Mesenteric fat pad (tissue), 1 donor: ENCODE measurements around the gene ACRBP. TPM values are rescaled to one million over a fixed set of nuclear protein-coding genes. Genes with fewer than 3 reads are reported as not detected.

Experiments
- DNase-seq: peaks from one replicate; pipeline ENCODE4 v3.0.0-alpha.2; 2020; ENCODE audit warnings: low spot score
- total RNA-seq: library from RNA; stranded (reverse); fragmentation: NEBNext Ultra II Directional; extraction: Animal tissue kit (Norgen Biotek cat#: 25700); gene quantifications from one replicate; pipeline ENCODE4 v1.2.1, GENCODE V29; 2021
- donor health status: DM: yes; HTN: yes; CAD: no.

Gene ACRBP
- total RNA-seq, 1 donor from 2014 or later: 2.5 TPM

- DNase-seq: no peak
Measured at GRCh38 chr12:6650832-6651231, 3.6 kb upstream of the ACRBP start.

- no peak for DNase-seq
Measured at GRCh38 chr12:6646276-6647082, 753 bp downstream of the ACRBP start.

- DNase-seq: no peak
Measured at GRCh38 chr12:6644903-6645302, 2.3 kb downstream of the ACRBP start.

GRCh38 chr12:6644257-6644596 lies 3.0 kb downstream of the ACRBP start:
- DNase-seq: no peak

- DNase-seq: no peak
Measured at GRCh38 chr12:6643569-6644256, 3.5 kb downstream of the ACRBP start.

- DNase-seq: no peak
Measured at GRCh38 chr12:6641131-6641530, 6.1 kb downstream of the ACRBP start.

- no peak for DNase-seq
Measured at GRCh38 chr12:6640497-6640896, 6.7 kb downstream of the ACRBP start.

- DNase-seq: no peak
Measured at GRCh38 chr12:6639151-6639801, 8.0 kb downstream of the ACRBP start.

- DNase-seq: no peak
Measured at GRCh38 chr12:6638305-6638704, 8.9 kb downstream of the ACRBP start.

GRCh38 chr12:6635856-6636531 lies 11.2 kb downstream of the ACRBP start, which contains the start of gene LPAR5:
LPAR5 (minus strand) TSS chr12:6635959; CDS start chr12:6621248, 14,711 bp downstream.
- DNase-seq: no peak

- DNase-seq: no peak
Measured at GRCh38 chr12:6635375-6635855, 11.8 kb downstream of the ACRBP start.

GRCh38 chr12:6632026-6632983 lies 14.9 kb downstream of the ACRBP start:
- no peak for DNase-seq

GRCh38 chr12:6631549-6631961 lies 15.7 kb downstream of the ACRBP start:
- DNase-seq: no peak

- no peak for DNase-seq
Measured at GRCh38 chr12:6630736-6631135, 16.5 kb downstream of the ACRBP start.

GRCh38 chr12:6627616-6628015 lies 19.6 kb downstream of the ACRBP start:
- no peak for DNase-seq

GRCh38 chr12:6626654-6627283 lies 20.5 kb downstream of the ACRBP start:
- no peak for DNase-seq

- no peak for DNase-seq
Measured at GRCh38 chr12:6620885-6621274, 26.4 kb downstream of the ACRBP start.

GRCh38 chr12:6620137-6620884 lies 26.9 kb downstream of the ACRBP start:
- DNase-seq: no peak
